GM12872 (cell line): ENCODE measurements around the gene HIGD2B.
A peak's percentile ranks its signal among the peaks of the same experiment; 100 is the strongest.
"Not testable (repeated sequence)": the region's sequence is repeated elsewhere in the genome, so short reads cannot be mapped to it uniquely, and the experiment has no call there.

ENCODE experiments used
- TF ChIP-seq, protein P1 (sequence below): IDR thresholded peaks from 3 replicates; pipeline ENCODE4 v1.5.1; 2011; ENCODE audit warnings: low read depth, mild to moderate bottlenecking, low read length, moderate library complexity; ENCODE audit not compliant: insufficient read depth

The HIGD2B gene

DNA sequence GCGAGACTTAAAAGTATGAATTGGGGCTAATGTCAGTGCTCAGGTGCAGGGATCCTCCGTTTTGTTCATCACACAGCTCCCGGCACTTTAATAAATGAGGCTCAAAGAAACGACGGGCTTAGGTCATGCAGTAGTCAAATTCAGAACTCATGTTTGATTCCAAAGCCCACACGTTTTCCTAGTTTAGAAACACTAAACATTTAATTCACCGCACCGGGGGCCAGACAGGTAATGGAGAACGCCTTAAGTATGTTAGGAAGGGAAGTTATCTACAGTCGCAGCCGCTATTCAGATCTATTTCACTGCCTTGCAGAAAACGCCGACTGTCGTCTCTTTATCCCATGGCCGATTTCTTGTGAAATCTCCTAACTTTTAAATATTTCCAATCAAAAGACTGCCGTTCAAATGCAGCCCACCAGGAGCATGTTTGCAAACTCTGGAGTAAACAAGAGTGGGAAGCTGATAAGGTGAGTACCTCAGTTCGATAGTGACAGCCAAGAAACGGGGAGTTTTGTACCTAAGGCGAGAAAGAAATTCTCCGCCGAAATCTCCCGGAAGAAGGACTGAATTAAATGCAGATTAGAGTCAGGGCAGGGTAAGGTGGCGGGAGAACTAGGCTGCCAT is 569 bp downstream of the HIGD2B start:
- TF ChIP-seq, protein P1, sequence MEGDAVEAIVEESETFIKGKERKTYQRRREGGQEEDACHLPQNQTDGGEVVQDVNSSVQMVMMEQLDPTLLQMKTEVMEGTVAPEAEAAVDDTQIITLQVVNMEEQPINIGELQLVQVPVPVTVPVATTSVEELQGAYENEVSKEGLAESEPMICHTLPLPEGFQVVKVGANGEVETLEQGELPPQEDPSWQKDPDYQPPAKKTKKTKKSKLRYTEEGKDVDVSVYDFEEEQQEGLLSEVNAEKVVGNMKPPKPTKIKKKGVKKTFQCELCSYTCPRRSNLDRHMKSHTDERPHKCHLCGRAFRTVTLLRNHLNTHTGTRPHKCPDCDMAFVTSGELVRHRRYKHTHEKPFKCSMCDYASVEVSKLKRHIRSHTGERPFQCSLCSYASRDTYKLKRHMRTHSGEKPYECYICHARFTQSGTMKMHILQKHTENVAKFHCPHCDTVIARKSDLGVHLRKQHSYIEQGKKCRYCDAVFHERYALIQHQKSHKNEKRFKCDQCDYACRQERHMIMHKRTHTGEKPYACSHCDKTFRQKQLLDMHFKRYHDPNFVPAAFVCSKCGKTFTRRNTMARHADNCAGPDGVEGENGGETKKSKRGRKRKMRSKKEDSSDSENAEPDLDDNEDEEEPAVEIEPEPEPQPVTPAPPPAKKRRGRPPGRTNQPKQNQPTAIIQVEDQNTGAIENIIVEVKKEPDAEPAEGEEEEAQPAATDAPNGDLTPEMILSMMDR, result no peak

DNA sequence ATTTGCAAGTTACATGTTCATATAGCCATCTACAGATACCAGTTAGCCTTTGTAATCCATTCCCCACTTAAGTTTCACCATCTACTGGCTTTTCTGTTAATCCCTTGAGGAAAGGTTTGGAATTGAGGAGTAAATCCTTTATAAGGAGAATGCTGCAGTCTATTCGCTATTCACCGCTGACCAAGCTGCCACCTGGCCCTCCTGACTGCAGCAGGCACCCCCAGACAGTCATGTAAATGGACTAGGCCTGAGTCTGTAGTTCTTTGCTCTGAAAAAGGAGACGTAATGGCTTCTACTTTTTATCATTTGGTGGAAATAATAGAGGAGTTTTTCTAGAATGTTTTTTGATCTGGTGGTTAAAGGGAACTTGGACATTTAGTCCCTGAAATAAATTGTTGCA is 3.2 kb downstream of the HIGD2B start:
- TF ChIP-seq, protein P1, result no peak

DNA sequence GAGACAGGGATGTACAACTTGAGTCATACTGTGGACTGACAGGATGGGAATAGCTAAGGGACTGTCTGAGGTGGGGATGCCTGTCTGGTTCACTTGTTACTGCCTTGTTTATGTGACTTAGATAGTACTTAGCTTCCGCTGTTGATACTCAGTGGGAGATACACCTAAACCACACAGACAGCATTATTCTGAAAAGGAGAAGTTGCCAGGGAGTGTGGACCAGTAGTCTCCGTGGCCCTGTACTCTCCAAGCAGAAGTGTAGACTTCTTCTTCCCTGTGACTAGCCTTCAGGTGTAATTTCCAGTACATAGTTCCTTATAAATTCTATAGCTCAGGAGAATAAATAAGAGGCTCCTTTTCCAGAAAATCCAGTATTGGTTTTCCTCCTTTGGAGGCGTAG is 5.1 kb downstream of the HIGD2B start:
- TF ChIP-seq, protein P1, result no peak

DNA sequence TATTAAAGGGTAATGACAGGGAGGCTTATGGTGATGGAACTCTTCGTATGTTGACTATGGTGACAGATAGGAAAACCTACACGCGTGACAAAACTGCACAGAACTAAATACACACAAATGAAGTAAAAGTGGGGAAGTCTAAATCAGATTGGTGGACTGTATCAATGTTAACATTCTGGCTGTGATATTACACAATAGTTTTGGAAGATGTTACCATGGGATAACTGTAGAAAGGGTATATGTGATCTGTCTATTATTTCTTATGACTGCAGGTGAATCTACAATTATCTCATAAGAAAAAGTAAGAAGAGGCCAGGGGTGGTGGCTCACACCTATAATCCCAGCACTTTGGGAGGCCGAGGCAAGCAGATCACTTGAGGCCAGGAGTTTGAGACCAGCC is 9.1 kb downstream of the HIGD2B start:
- TF ChIP-seq, protein P1, result no peak

DNA sequence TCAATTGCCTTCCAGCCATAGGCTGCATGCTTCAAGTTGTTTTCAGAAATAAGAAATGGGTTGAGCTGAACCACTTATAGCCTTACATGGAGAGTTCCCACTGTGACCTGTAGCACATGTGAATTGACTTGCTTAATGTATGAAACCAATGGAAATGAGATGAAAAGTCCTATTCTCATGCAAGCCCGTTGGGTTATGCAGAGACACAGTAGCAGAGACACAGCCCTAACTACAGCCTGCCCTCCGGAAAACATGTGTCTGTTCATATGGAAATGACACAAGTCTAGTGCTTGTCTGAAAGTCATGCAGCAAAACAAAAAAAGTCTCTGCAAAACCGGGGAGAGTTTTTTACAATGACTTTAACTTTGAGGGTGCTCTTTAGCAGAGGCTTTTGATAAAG is 14.5 kb downstream of the HIGD2B start:
- TF ChIP-seq, protein P1, result no peak

DNA sequence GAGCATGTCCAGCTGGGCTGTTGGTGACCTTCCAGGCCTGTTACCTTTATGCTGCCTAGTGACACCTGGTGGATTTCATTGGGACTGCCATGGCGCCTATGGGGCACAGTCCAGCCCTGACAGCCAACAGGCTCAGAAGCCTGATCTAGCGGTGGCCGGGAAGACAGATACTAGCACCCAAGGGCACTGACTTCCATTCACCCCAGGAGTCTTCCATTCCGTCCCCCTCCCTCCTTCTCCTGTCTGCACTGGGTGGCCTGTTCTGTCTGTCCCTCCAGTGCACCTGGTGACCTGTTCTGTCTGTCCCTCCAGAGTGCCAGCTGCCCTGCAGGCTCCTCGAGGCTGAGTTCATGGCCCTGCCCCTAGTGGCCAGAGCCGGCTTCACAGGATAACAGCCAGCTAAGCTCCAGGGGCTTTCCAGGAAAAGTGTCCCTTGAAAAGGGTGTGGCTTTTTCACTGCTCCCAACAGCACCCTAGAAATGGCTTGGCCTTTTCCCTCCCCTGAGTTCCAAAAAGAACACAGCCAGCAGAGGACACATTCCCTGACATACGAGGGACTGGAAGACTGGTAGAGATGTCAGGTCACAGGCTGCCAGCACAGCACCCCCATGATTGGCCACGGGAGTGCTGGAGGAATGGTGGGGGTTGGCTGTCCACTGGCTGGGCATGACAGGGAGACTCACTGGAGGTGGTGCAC is 15.2 kb downstream of the HIGD2B start:
- TF ChIP-seq, protein P1, result peak; percentile 81

DNA sequence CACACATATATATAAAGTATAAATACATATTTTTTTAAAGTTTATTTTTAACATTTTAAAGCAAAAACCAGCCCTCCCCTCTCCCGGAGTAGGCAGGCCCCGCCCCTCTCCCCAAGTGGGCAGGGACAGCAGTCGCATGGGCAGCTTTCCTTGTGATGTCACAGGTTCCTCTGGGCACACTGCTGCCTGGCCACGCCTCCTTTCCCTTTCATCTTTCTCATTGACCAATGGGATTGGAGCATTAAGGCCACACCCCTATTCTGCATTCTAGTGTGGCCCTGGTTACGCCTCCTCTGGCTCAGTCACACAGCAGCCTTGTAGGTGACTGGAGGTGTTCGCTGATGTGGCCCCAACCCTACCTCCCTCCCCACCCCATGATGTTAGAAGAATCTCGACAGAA is 31.6 kb downstream of the HIGD2B start, which contains the start of gene GOLGA6B:
GOLGA6B (plus strand) TSS at position 301 of the 400 bp plus-strand sequence; CDS start at position 342, 41 bp downstream.
- TF ChIP-seq, protein P1, result not testable (repeated sequence)
